GM18951 (cell line): Measurements from ENCODE around the gene CDRT15L2.
"Not testable (repeated sequence)": the region's sequence is repeated elsewhere in the genome, so short reads cannot be mapped to it uniquely, and the experiment has no call there.

ENCODE experiments used
- POLR2A ChIP-seq: IDR thresholded peaks from 4 replicates; pipeline ENCODE4 v1.6.1; 2011; ENCODE audit warnings: mild to moderate bottlenecking; ENCODE audit not compliant: insufficient read length, insufficient read depth; ENCODE audit errors: extremely low read depth
- in situ Hi-C: fragments of 300-500 bp; cut with MboI; formaldehyde crosslinking; loops from one replicate; pipeline ENCODE4 v1.12.0; 2022; ENCODE audit warnings: low sequenced_read_pairs, mixed read lengths, inconsistent platforms; ENCODE audit not compliant: unreplicated experiment

The CDRT15L2 gene

DNA sequence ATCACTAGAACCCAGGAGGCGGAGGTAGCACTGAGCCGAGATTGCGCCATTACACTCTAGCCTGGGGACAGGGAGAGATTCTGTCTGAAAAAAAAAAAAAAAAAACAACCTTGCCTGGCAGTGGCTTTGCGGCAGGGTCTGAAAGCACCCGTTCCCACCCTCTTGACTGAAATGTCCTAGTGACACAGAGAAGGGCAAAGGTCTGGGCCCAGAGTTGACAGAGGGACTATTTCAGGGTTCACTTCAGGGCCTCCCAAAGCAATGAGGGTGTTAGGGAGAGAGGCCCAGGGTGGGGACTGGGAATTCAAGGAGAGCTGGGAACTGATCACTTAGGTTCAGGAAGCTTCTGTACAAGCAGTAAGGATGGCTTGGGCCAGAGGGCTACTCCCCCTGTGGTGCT lies 13.8 kb upstream of the CDRT15L2 start:
- in situ Hi-C loops = no loop called here
- TF ChIP-seq POLR2A = no peak

DNA sequence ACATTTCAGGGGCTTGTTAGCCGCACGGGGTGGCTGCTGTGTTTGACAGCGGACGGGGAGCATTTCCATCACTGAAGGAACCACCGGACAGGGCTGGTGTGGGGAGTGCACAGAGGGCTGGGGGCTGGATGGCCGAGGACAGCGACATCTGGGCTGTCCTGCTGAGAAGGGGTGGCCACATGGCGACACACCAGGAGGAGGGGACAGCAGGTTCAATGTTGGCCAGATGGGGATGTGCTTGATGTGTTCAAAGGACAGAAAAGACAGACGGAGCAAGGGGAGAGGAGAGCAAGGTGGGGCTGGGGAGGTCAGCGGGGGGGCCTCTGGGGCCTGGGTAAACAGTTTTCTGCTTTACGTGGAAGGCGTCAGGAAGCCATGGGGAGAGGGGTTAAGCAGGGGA lies 12.8 kb upstream of the CDRT15L2 start:
- in situ Hi-C loops = not testable (repeated sequence)

DNA sequence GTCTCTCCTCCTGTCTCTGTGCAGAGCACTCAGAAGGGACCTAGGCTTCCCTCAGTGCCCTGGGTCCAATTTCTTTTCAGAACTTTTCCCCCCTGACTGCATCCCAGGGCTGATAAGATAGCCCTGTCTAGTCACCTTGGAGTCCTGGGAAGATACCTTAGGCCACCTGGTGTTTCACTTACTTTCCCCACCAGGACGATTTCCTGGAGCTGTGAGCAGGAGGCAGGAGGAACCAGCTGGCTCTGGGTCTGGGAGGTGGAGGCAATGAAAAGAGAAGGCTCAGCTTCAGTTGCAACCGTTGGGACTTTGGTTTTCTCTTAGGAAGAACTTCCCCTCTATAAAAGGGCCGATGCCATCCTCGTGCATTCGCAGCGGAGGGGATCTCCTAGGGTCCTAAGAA lies 12.1 kb upstream of the CDRT15L2 start:
- in situ Hi-C loops = not testable (repeated sequence)

DNA sequence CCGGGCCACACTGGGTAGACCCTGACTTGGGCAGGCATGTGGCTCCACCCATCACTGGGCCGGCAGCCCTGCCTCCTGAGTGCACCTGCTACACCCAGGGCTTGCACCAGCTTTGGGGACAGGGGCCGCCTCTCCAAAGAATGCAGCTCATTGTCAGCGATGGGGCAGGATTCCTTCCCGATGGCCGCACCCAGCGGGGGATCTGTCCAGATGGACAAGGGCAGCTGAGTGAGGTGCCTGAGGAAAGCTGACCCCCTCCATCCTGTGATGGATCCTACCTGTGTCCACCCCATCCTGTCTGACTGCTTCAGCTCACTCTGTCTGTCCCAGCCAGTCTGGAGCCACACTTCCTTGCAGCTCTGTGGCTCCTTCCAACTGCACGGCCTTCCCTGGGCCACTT lies 10.9 kb upstream of the CDRT15L2 start:
- in situ Hi-C loops = not testable (repeated sequence)

DNA sequence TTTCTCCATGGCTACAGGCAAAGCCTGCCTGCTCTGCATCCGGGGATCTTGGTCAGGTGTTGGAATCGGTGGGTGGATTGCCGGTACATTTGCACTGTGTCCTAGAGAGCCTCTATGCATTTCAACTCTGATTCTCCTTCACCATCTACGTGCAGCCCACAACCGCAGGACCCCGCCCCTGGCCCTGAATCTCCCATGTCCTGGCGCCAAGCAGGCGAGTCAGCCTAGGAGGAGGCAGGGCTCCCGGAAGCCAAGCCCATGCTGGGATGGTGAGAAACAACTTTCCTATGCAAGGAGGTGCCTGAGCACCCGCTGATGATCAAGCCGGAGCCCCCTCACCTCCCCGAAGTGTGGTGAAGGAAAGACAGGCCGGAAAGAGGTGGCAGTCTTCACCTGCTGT lies 7.9 kb upstream of the CDRT15L2 start:
- in situ Hi-C loops = not testable (repeated sequence)

DNA sequence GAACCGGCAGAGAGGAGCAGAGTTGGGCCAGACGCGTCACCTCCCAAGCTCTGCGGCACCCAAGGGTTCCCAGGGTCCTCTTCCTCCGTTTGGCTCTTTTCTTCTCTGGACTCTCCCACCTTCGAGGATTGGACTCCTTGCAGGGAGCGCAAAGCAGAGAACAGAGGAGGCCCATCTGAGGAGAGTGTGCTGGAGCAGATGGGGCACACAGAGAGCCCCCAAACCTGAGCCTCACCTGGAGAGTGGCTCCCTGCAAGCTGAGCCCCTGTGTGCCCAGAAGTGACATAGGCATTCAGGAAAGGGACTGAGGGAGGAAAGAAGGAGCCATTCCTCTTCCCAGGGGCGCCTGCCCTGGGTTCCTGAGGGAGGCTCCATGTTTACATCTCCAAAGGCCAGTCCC lies 6.3 kb upstream of the CDRT15L2 start:
- in situ Hi-C loops = not testable (repeated sequence)

DNA sequence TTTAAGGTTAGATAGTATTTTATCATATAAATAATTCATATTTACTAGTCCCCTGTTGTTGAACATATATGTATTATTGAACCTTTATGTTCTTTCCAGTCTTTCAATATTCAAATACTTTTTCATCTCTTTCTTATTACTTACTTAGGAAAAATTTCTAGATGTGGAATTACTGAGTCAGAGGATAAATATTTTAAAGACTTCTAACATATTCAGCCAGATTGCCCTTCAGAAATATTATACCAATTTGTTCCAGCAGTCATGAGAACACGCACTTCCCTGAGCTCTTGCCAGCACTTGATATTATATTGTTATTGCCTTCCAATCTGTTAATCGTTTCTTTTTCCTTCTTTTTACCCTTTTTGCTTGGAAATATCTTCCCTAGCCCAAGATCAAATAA lies 4.5 kb upstream of the CDRT15L2 start:
- in situ Hi-C loops = not testable (repeated sequence)

DNA sequence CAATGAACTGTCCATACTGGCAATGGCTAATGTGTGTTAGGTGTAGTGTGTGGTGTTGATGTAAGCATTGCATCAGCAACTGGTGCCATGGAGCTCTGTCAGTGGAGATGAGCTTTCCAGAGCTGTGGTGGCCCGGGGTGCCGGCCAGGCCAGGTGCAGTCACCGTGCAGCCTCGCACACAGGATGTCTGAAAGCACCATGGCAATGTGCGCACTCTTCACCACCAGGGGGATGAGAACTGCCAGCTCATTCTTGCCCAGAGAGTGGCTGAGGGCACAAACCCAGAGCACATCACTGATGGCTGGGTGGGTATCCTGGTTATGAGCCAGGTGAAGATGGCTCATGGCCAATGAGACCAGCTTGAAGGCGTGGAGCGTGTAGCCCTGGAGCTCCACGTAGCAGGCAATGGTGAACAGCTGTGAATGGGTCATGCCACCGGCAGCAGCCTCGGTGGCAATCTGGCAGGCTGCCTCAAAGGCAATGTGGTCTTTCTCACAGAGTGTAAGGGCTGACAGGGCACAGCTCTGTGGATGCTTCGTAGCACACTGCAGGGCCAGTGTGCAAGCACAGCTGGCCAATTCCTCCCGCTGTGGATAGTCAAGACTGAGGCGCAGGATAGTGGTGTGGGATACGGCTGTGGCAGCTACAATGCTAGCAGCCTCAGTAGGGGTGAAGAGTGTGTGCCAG lies 4.5 kb downstream of the CDRT15L2 start:
- in situ Hi-C loops = not testable (repeated sequence)

DNA sequence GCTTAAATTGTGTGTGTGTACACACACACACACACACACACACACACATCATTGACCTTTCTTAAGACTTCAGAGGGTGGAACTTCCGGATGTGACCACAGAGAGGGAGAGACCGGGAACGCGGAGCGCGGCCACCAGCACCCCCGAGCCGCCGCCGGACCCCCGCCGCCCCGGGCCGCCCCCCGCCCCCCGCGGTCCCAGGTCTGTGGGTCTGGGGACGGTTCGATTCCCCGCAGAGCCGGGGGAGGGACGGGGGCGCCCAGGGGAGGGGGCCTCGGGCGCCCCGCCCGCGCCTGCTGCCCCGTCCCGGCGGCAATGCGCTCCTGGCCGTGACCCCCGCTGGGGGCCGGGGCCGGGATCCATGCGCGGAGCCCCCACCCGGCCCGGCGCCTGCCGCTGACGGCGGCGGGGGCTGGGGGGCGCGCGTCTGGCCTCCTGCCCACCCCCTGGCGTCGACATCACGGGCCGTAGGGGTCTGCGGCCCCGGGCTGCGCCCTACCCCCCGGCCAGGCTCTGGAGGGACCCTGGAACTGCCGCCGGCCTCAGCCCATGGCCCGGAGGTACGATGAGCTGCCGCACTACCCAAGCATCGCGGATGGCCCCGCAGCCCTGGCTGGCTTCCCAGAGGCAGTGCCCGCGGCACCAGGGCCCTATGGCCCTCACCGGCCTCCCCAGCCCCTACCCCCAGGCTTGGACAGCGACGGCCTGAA lies 9.4 kb downstream of the CDRT15L2 start:
- in situ Hi-C loops = not testable (repeated sequence)

DNA sequence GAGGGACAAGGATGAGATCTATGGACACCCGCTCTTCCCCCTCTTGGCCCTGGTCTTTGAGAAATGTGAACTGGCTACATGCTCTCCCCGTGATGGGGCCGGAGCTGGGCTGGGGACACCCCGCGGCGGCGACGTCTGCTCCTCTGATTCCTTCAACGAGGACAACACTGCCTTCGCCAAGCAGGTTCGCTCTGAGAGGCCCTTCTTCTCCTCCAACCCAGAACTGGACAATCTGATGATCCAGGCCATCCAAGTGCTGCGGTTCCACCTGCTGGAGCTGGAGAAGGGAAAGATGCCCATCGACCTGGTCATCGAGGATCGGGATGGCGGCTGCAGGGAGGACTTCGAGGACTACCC lies 9.9 kb downstream of the CDRT15L2 start:
- in situ Hi-C loops = not testable (repeated sequence)

DNA sequence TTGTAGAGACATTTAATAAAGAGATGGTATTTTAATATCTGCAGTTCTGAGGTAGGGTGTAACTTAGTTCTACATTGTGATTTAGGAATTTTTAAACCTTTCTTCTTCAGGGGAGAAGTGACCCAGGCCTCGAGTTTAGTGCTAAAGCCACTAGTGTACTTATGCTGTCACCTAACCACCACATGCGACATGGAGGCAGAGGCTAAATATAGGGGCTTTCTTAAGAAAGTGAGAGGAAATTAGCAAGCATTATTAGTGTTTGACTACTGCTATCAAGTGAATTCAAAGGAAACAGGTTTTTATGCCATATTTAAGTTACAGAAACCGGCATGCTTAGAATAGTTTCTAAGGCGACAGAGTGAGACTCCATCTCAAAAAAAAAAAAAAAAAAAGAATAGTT lies 11.5 kb downstream of the CDRT15L2 start:
- in situ Hi-C loops = not testable (repeated sequence)

DNA sequence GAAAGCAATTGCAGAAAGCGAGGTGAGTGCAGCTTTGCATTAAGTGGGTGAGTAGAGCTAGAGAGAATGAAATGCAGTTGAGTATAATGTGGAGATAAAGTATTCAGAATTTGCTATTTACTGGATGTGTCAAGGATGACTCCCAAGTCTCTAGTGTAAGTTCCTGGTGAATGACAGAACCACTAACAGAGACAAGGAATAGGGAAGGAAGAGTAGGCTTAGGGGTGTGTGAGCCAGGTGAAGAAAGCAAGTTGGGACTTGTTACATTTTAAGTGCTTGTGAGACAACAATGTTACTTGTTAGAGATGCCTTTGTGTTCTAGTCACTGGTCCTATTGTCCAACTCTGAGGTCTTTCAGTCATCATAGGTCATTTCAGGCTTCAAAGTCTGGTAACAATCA lies 26.0 kb downstream of the CDRT15L2 start:
- in situ Hi-C loops = not testable (repeated sequence)

DNA sequence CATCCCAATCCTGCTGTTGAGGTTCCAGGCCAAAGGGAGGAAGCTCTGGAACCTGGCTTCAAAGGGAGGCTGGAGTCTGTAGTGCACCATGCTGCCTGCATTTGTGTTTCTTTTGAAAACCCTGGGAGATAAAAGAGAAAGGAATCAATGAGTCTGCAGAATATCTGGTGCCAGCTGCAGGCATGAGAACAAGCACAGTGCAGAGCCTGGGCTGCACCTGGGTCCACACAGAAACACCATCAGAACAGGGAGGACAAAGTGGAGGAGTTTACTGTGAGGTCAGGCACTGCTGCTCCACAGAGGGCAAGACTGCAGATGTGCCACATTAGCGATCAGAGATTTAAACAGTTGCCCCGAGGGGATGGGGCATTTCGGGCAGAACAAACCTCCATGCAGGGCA lies 30.0 kb downstream of the CDRT15L2 start:
- in situ Hi-C loops = not testable (repeated sequence)

DNA sequence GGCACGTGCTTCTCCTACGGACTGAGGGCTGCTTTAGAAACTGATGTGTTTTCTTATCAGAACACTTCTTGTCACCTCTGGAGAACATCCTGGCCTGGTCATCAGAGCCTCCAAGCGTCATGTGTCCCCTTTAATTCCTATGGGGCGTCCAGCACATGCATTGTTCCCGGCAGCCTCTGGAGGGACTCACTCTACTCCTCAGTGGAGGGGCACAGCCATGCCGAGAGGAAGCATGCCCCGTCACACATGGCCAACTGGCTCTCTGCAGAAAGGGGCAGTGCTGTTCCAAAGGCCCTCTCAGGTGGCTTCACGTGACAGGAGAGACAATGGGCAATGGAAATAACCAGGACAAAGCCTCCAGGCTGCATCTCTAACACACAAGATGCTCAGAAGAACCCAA lies 31.8 kb downstream of the CDRT15L2 start:
- TF ChIP-seq POLR2A = no peak
- in situ Hi-C loops = no loop called here

DNA sequence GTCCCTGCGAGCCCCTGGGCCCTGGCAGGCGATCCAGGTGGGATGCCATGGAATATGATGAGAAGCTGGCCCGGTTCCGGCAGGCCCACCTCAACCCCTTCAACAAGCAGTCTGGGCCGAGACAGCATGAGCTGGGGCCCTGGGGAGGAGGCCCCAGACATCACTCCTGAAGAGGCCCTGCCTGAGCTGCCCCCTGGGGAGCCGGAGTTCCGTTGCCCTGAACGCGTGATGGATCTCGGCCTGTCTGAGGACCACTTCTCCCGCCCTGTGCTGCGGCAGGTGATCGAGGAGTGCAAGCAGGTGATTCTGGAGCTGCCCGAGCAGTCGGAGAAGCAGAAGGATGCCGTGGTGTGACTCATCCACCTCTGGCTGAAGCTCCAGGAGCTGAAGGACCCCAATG lies 33.1 kb downstream of the CDRT15L2 start:
- TF ChIP-seq POLR2A = no peak
- in situ Hi-C loops = no loop called here

DNA sequence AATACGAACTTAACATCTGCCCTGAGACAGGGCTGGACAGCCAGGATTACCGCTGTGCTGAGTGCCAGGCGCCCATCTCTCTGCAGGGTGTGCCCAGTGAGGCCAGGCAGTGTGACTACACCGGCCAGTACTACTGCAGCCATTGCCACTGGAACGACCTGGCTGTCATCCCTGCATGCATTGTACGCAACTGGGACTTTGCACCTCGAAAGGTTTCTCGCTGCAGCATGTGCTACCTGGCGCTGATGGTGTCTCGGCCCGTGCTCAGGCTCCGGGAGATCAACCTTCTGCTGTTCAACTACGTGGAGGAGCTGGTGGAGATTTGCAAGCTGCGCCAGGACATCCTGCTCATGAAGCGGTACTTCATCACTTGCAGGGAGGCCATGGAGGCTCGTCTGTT lies 33.7 kb downstream of the CDRT15L2 start:
- in situ Hi-C loops = no loop called here
- TF ChIP-seq POLR2A = no peak
